BJ (cell line): Measurements from ENCODE around the gene PRKCQ. TPM values are rescaled to one million over a fixed set of nuclear protein-coding genes. Genes with fewer than 3 reads are reported as not detected.

ENCODE experiments used
- CTCF ChIA-PET: fragments of 350-600 bp; formaldehyde crosslinking; extraction: SDS; loops from one replicate; lab custom pipeline; 2021; ENCODE audit warnings: antibody characterized with exemption, inconsistent platforms; lab: Yijun Ruan, JAX
- POLR2A ChIA-PET: fragments of 300-600 bp; sonication (Branson Sonifier 250); formaldehyde crosslinking; extraction: SDS; loops from one replicate; lab custom pipeline; 2021; ENCODE audit warnings: antibody characterized with exemption; lab: Charles Lee
- DNase-seq: peaks from one replicate; pipeline ENCODE4 v3.0.0-alpha.2; 2011; ENCODE audit warnings: low read depth
- H3K27me3 ChIP-seq: 2 replicates; pipeline ENCODE4 v1.6.0; 2011; ENCODE audit warnings: low read length; ENCODE audit not compliant: control insufficient read depth, insufficient read depth
- H3K36me3 ChIP-seq: 2 replicates; pipeline ENCODE4 v1.5.1; 2011; ENCODE audit warnings: low read length; ENCODE audit not compliant: control insufficient read depth, insufficient read depth
- H3K4me3 ChIP-seq: 2 replicates; pipeline ENCODE4 v1.5.1; 2011; ENCODE audit warnings: low read depth, mild to moderate bottlenecking, control low read depth, low read length
- polyA plus RNA-seq: library from polyadenylated mRNA; depleted of rRNA; stranded (reverse); fragments of >200 nt; gene quantifications from 2 replicates; pipeline ENCODE4 v1.2.3, GENCODE V29; 2011
- TF ChIP-seq, protein P1 (sequence below): IDR thresholded peaks from 2 replicates; pipeline ENCODE4 v1.5.1; 2011; ENCODE audit warnings: low read depth, mild to moderate bottlenecking, control low read depth, inconsistent platforms, low read length, moderate library complexity; ENCODE audit not compliant: insufficient read depth

Gene PRKCQ
- polyA plus RNA-seq, 1 experiment, result 0.06 TPM

DNA sequence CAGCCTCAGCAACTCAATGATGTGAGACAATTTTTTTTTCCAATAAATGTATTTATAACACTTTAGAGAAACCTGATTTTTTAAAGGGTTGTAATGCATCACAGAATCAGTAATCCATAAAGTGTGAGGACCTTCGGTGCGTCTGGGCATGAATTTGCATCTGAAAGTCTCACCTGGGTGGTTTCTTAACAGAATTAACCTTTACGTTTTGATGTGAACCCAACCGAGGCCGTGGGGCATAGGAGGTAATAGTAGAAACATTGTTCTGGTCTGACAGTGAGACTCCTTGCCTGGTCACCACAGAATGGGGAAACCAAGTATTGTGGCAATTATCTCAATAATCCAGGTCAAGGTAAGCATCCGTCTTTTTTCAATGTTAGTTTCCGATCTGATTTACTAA, 114.6 kb downstream of the PRKCQ start:
- no peaks in the 10 kb centered on the region for H3K27me3 ChIP-seq
- TF ChIP-seq, protein P1, sequence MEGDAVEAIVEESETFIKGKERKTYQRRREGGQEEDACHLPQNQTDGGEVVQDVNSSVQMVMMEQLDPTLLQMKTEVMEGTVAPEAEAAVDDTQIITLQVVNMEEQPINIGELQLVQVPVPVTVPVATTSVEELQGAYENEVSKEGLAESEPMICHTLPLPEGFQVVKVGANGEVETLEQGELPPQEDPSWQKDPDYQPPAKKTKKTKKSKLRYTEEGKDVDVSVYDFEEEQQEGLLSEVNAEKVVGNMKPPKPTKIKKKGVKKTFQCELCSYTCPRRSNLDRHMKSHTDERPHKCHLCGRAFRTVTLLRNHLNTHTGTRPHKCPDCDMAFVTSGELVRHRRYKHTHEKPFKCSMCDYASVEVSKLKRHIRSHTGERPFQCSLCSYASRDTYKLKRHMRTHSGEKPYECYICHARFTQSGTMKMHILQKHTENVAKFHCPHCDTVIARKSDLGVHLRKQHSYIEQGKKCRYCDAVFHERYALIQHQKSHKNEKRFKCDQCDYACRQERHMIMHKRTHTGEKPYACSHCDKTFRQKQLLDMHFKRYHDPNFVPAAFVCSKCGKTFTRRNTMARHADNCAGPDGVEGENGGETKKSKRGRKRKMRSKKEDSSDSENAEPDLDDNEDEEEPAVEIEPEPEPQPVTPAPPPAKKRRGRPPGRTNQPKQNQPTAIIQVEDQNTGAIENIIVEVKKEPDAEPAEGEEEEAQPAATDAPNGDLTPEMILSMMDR, result no peak
- no peak overlapping the region for H3K4me3 ChIP-seq
- ChIA-PET CTCF (no interaction called here), POLR2A (no interaction called here)
- H3K36me3 ChIP-seq, result no peaks in the 10 kb centered on the region
- no peak for DNase-seq

DNA sequence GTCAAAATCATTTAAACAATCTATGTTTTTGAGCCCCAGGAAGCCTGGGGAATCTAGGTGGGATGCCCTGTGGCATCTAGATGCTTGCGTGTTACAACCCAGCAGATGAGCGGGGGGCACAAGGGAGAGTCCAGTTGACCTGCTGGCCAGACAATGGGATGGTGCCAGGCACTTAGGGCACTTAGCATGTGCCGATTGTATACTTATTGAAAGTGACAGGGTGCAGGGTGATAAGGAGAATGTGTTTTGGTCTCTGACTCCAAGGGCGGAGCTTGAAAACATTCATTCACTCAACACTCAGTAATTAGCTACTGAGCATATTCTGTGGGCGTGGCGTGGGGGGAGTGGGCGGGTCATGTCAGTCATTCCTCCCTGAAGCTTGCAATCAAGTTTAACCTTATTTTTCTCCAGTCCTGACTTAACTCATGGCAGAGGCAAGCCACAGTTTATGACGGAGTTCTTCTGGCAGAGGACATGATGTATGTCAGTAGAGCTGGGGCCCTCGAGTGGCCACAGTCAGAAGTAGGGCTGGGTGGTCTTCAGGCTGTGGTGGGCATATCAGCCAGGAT, 115.1 kb downstream of the PRKCQ start:
- ChIA-PET CTCF (no interaction called here), POLR2A (no interaction called here)
- Histone ChIP-seq H3K27me3 (no peaks in the 10 kb centered on the region), H3K4me3 (no peak overlapping the region), H3K36me3 (no peaks in the 10 kb centered on the region)
- DNase-seq, result no peak
- TF ChIP-seq, protein P1, result no peak

DNA sequence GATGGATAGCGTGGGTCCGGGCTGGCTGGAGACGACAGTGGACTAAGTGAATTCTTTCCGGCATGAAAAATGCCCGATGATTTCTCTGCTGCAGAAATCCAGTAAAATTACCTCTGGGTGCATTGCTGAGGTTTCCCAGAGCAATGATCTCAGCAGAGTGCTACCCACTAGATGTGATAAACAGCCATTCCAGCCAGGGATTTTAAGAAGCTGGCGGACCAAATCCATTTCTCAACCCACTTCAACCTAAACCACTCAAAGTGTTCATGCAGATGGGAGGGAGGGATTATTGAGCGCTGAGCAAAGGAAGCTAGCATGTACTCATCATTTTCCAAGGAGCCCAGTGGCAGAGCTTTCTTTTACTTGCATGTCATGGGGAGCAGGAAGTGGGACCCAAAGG, 116.7 kb downstream of the PRKCQ start:
- POLR2A ChIA-PET, result no interaction called here
- CTCF ChIA-PET, result interaction anchor here (1.0 kb wide), 1 partner anchor 18 kb away, joined by 3 read pairs; no protein-coding TSS in a partner anchor
- no peak overlapping the region for H3K4me3 ChIP-seq

DNA sequence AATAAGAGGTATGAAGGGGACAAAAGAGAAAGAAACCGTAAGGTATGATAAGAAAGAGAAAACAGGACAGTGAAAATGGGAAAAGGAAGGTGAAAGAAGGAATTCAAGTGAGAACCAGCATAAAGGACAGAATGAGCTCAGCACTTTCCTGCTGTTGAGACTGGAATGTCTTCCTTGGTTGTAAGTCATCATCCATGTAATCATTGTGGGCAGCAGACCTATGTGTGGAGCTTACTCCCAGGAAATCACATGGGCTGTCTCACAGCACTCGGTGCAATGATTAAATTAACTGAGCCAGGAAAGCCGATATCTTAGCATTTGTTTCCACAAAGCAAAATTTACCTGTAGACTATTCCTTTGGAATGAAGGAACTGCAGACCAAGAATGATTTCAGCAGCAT, 118.1 kb downstream of the PRKCQ start:
- DNase-seq, result no peak
- Histone ChIP-seq H3K27me3 (no peaks in the 10 kb centered on the region), H3K36me3 (no peaks in the 10 kb centered on the region), H3K4me3 (no peak overlapping the region)
- TF ChIP-seq, protein P1, result no peak
- ChIA-PET POLR2A (no interaction called here), CTCF (no interaction called here)

More for the DNA sequence above, 116.7 kb downstream of the PRKCQ start:
- TF ChIP-seq, protein P1, result no peak
- Histone ChIP-seq H3K27me3 (no peaks in the 10 kb centered on the region), H3K36me3 (no peaks in the 10 kb centered on the region)
- no peak for DNase-seq

DNA sequence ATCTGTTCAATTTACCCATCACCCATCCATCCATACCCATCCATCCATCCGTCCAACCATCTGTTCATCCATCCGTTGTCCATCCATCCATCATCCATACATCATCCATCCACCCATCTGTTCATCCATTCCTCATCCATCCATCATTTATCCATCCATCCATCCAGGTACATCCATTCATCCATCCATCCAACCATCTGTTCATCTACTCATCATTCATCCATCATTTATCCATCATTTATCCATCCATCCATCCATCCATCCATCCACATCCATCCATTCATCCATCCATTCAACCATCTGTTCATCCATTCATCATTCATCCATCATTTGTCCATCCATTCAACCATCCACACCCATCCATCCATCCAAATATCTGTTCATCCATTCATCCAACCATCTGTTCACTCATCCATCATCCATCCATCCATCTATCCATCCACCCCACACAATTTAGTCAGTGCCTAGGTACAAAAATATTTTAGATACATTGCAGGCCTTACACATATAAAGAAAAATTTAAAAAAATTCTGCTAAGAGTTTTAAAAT, 119.1 kb downstream of the PRKCQ start:
- Histone ChIP-seq H3K4me3 (no peak overlapping the region), H3K27me3 (no peaks in the 10 kb centered on the region), H3K36me3 (no peaks in the 10 kb centered on the region)
- TF ChIP-seq, protein P1, result no peak
- POLR2A ChIA-PET, result no interaction called here
- DNase-seq, result no peak
- CTCF ChIA-PET, result no interaction called here
